GM23338 (cell line): ENCODE data around the gene GRPR. TPM values are rescaled to one million over a fixed set of nuclear protein-coding genes. Genes with fewer than 3 reads are reported as not detected.

Source experiments
- ATAC-seq: fragments of 200-7000 bp; cut with Tn5 transposase; 3 replicates; pipeline ENCODE4 v1.9.1; 2020
- DNase-seq: peaks from one replicate; pipeline ENCODE4 v3.0.0-alpha.2; 2015; ENCODE audit warnings: low spot score
- H2AFZ ChIP-seq: fragments of 200-600 bp; sonication (generic); 2 replicates; pipeline ENCODE4 v1.8.0; 2016; ENCODE audit warnings: antibody characterized with exemption, mild to moderate bottlenecking, moderate library complexity
- H3F3A ChIP-seq: fragments of 200-600 bp; sonication (generic); replicated peaks from 2 replicates; pipeline ENCODE4 v1.8.0; 2017; ENCODE audit warnings: antibody characterized with exemption, mixed run types, low read depth
- H3K27ac ChIP-seq: fragments of 200-600 bp; sonication (generic); 2 replicates; pipeline ENCODE4 v1.6.1; 2016; ENCODE audit warnings: low read depth
- H3K27me3 ChIP-seq: fragments of 200-600 bp; sonication (generic); 2 replicates; pipeline ENCODE4 v1.8.0; 2016; ENCODE audit warnings: mild to moderate bottlenecking, mixed run types, moderate library complexity; ENCODE audit not compliant: insufficient read depth
- H3K36me3 ChIP-seq: fragments of 200-600 bp; sonication (generic); 2 replicates; pipeline ENCODE4 v1.8.0; 2016; ENCODE audit warnings: mild to moderate bottlenecking; ENCODE audit not compliant: insufficient read depth
- H3K4me1 ChIP-seq: fragments of 200-600 bp; sonication (generic); 2 replicates; pipeline ENCODE4 v1.8.0; 2016; ENCODE audit warnings: mild to moderate bottlenecking, moderate library complexity; ENCODE audit not compliant: insufficient read depth
- H3K4me2 ChIP-seq: fragments of 200-600 bp; sonication (generic); 2 replicates; pipeline ENCODE4 v1.7.1; 2017; ENCODE audit warnings: mixed run types
- H3K4me3 ChIP-seq: fragments of 200-600 bp; sonication (generic); 2 replicates; pipeline ENCODE4 v1.6.1; 2016; ENCODE audit warnings: mixed run types
- H3K79me2 ChIP-seq: fragments of 200-600 bp; sonication (generic); replicated peaks from 2 replicates; pipeline ENCODE4 v1.8.0; 2017; ENCODE audit warnings: mild to moderate bottlenecking; ENCODE audit not compliant: insufficient read depth
- H3K9me2 ChIP-seq: fragments of 200-600 bp; sonication (generic); 2 replicates; pipeline ENCODE4 v1.8.0; 2017; ENCODE audit not compliant: insufficient read depth
- H4K20me1 ChIP-seq: fragments of 200-600 bp; sonication (generic); replicated peaks from 2 replicates; pipeline ENCODE4 v1.8.0; 2017; ENCODE audit warnings: mild to moderate bottlenecking; ENCODE audit not compliant: insufficient read depth
- H3K27ac Mint-ChIP-seq: 2 replicates; pipeline ENCODE4 v1.8.0; 2020; ENCODE audit warnings: inconsistent platforms, mild to moderate bottlenecking, moderate library complexity, mixed read lengths
- H3K27me3 Mint-ChIP-seq: 3 replicates; pipeline ENCODE4 v1.8.0; 2022; ENCODE audit warnings: low read depth, mild to moderate bottlenecking, moderate library complexity, mixed read lengths, inconsistent platforms; ENCODE audit not compliant: insufficient read depth, poor library complexity
- H3K36me3 Mint-ChIP-seq: 3 replicates; pipeline ENCODE4 v1.8.0; 2021; ENCODE audit warnings: low read depth, mild to moderate bottlenecking, inconsistent platforms, moderate library complexity, mixed read lengths
- H3K4me1 Mint-ChIP-seq: 3 replicates; pipeline ENCODE4 v1.8.0; 2020; ENCODE audit warnings: mild to moderate bottlenecking, inconsistent platforms, mixed read lengths
- H3K4me3 Mint-ChIP-seq: 3 replicates; pipeline ENCODE4 v1.8.0; 2021; ENCODE audit warnings: moderate library complexity, mild to moderate bottlenecking, inconsistent platforms, mixed read lengths
- H3K9me3 Mint-ChIP-seq: 3 replicates; pipeline ENCODE4 v1.8.0; 2020; ENCODE audit warnings: moderate library complexity, mild to moderate bottlenecking, inconsistent platforms, mixed read lengths
- CREB1 ChIP-seq: fragments of 250-450 bp; sonication (Bioruptor Pico); IDR thresholded peaks from 2 replicates; pipeline ENCODE4 v1.5.0; 2020; ENCODE audit warnings: low read depth, mild to moderate bottlenecking, moderate library complexity
- CTCF ChIP-seq, 2 experiments: fragments of 200-600 bp in 1 of 2; sonication (generic) in 1 of 2; conservative IDR thresholded peaks; 2 replicates each; pipeline versions ENCODE4 v1.5.1 to v1.6.1; 2016 to 2017; ENCODE audit warnings: antibody characterized with exemption in 2 of 2, low read depth in 2 of 2, mild to moderate bottlenecking in 2 of 2, moderate library complexity in 1 of 2
- ETS1 ChIP-seq: IDR thresholded peaks from 2 replicates; pipeline ENCODE4 v1.6.1; 2016; ENCODE audit warnings: antibody characterized with exemption
- EZH2 ChIP-seq: fragments of 200-600 bp; sonication (generic); IDR thresholded peaks from one replicate; pipeline ENCODE4 v1.8.0; 2017; ENCODE audit warnings: antibody characterized with exemption, mild to moderate bottlenecking, low read depth; ENCODE audit not compliant: unreplicated experiment
- EZH2phosphoT487 ChIP-seq: fragments of 200-600 bp; sonication (generic); IDR thresholded peaks from one replicate; pipeline ENCODE4 v1.8.1; 2018; ENCODE audit warnings: antibody characterized with exemption; ENCODE audit not compliant: unreplicated experiment
- JUNB ChIP-seq: IDR thresholded peaks from one replicate; pipeline ENCODE4 v1.6.1; 2016; ENCODE audit warnings: antibody characterized with exemption; ENCODE audit not compliant: unreplicated experiment
- NANOG ChIP-seq: IDR thresholded peaks from 2 replicates; pipeline ENCODE4 v1.6.1; 2016; ENCODE audit warnings: antibody characterized with exemption, borderline replicate concordance
- POLR2AphosphoS5 ChIP-seq: IDR thresholded peaks from 2 replicates; pipeline ENCODE4 v1.6.1; 2016; ENCODE audit warnings: antibody characterized with exemption, low read depth
- REST ChIP-seq: IDR thresholded peaks from one replicate; pipeline ENCODE4 v1.6.1; 2018; ENCODE audit warnings: antibody characterized with exemption; ENCODE audit not compliant: unreplicated experiment
- STAT1 ChIP-seq: IDR thresholded peaks from one replicate; pipeline ENCODE4 v1.6.1; 2016; ENCODE audit warnings: antibody characterized with exemption; ENCODE audit not compliant: unreplicated experiment
- ZNF114 ChIP-seq: fragments of 250-450 bp; sonication (Bioruptor Pico); IDR thresholded peaks from 2 replicates; pipeline ENCODE4 v1.5.0; 2020; ENCODE audit warnings: mild to moderate bottlenecking, moderate library complexity
- ZNF331 ChIP-seq: fragments of 250-450 bp; sonication (Bioruptor Pico); IDR thresholded peaks from 2 replicates; pipeline ENCODE4 v1.5.0; 2020; ENCODE audit warnings: low read depth, mild to moderate bottlenecking, moderate library complexity
- ZNF462 ChIP-seq: fragments of 250-450 bp; sonication (Bioruptor Pico); IDR thresholded peaks from 2 replicates; pipeline ENCODE4 v1.5.0; 2020; ENCODE audit warnings: mild to moderate bottlenecking, moderate library complexity
- polyA plus RNA-seq: library from polyadenylated mRNA; unstranded; fragments of >200 nt; fragmentation: Nextera tagmentation; extraction: Ambion mirVana; gene quantifications from 2 replicates; pipeline ENCODE4 v1.2.1, GENCODE V29; 2016
- total RNA-seq: library from RNA; depleted of rRNA; stranded (reverse); fragments of >200 nt; shearing (Covaris generic); gene quantifications from 2 replicates; pipeline ENCODE4 v1.2.3, GENCODE V29; 2014

The GRPR gene
- total and polyA plus RNA-seq, 2 experiments from 2014 or later = 13.4 to 14.3 TPM

- Histone ChIP-seq H3K79me2 (no peaks in the 10 kb centered on the region), H3K4me2 (no peak overlapping the region), H3F3A (no peaks in the 10 kb centered on the region), H3K9me2 (peaks cover 5% of the 10 kb centered on the region; the same call in 1 of the 2 replicates), H3K36me3 (no peaks in the 10 kb centered on the region), H3K27ac (no peak overlapping the region), H3K4me1 (no peaks in the 10 kb centered on the region), H3K27me3 (no peaks in the 10 kb centered on the region), H2AFZ (no peak overlapping the region), H3K4me3 (no peak overlapping the region), H4K20me1 (no peaks in the 10 kb centered on the region)
- Mint-ChIP-seq H3K4me1 (peaks cover 7% of the 10 kb centered on the region; the same call in 2 of the 3 replicates), H3K36me3 (peaks cover 3% of the 10 kb centered on the region; the same call in 1 of the 3 replicates), H3K27me3 (peaks cover 2% of the 10 kb centered on the region), H3K27ac (peak overlapping the region; percentile 4; the same call in 1 of the 2 replicates), H3K9me3 (no peaks in the 10 kb centered on the region), H3K4me3 (no peak overlapping the region)
- DNase-seq = no peak
- no peak for ATAC-seq
- TF ChIP-seq JUNB = no peak
- TF ChIP-seq CREB1 = no peak
- TF ChIP-seq CTCF (conservative IDR thresholded peaks at IDR 0.05; ENCODE audit: low read depth in 2 of 2) = no peak
- no peak for TF ChIP-seq POLR2AphosphoS5
- no peak for TF ChIP-seq EZH2phosphoT487
- TF ChIP-seq STAT1 = no peak
- TF ChIP-seq NANOG = no peak
- no peak for TF ChIP-seq ETS1
- no peak for TF ChIP-seq REST
- no peak for TF ChIP-seq ZNF114 (CRISPR knock-in tag)
- no peak for TF ChIP-seq ZNF331 (CRISPR knock-in tag)
- TF ChIP-seq EZH2 = no peak
- TF ChIP-seq ZNF462 (CRISPR knock-in tag) = no peak
These were observed 21.8 kb upstream of the GRPR start for GRCh38 chrX:16101581-16101980.
